ENCODE results near the gene COQ10A.

The COQ10A gene
- total RNA-seq: 10.6 to 43.4 (median 14.6) reads per million in 3 experiments

GRCh38 chr12:56266693-56267442 lies at the start of gene COQ10A:
COQ10A (plus strand) TSS chr12:56266942; CDS start chr12:56267119, 177 bp downstream.
- DNase-seq: peak; percentile 89

- DNase-seq: no peak
These were observed 46.9 kb upstream of the COQ10A start for GRCh38 chr12:56219840-56220239.

GRCh38 chr12:56220611-56221231 lies 46.0 kb upstream of the COQ10A start:
- no peak for DNase-seq

DNA sequence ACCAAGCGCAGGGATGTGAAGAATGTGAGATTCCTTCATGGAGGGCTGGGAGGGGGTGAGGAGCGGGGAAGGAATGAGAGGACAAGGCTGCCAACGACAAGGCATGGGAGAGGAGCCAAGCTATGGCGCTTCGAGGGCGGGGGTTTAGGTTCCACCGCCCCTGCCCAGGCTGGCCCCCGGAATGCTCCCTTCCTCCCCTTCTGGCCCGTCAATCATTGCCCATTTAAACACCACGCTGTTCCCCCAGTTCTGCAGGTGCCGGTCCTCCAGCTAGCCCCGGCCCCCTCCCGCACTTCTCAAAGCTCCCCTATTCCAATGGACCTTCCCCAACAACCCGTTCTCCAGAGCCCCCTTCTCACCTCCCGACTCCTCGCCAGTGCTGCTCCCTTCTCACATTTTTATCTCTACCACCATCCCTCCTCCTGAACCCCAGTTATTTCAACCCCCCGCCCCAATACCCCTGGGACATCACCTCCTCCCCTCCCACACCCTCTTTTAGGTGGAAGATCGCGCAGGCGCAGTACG lies 45.4 kb upstream of the COQ10A start:
- no peak for DNase-seq

DNA sequence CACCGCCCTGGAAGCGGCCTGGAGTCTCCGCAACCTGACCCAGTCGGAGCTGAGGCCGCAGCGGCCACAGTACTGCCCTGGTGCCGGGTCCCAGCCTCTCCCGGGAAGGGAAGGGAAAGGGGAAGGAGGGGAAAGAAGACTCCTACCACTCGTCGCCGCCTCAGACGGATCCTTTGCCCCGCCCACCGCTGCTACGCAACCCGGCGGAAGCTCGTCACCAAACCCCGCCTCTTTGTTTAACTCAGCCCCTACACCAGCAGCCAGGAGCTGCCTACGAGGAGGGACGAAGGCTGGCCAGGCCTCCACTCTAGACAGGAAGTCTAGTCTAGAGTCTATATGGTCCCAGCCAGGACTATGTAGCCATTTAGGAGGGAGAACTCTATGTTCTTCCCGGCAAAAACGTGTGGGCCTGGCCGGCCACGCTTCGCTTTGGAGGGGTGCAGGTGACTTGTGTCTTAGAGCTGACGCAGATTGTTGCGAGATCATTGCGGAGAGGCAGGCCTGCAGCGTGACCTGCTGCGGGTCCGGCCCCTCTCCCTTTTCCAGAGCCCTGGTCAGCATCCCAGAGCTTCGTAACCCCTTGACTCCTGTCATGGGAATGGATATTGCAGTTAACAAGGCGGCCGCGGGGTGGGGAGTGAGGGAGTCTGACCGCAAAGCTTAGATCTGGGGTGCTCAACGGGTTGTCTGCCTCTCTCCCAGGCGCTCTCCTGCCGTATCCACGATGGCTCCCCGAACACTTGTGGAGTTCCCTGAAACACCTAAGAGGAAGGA lies 44.8 kb upstream of the COQ10A start, which contains the start of gene RNF41:
TSS of gene RNF41 (minus strand) at position 166 of the 774 bp plus-strand sequence. CDS start 7,875 bp downstream, outside the sequence.
- DNase-seq: peak; percentile 92

GRCh38 chr12:56222531-56222895 lies 44.2 kb upstream of the COQ10A start:
- DNase-seq: no peak

DNA sequence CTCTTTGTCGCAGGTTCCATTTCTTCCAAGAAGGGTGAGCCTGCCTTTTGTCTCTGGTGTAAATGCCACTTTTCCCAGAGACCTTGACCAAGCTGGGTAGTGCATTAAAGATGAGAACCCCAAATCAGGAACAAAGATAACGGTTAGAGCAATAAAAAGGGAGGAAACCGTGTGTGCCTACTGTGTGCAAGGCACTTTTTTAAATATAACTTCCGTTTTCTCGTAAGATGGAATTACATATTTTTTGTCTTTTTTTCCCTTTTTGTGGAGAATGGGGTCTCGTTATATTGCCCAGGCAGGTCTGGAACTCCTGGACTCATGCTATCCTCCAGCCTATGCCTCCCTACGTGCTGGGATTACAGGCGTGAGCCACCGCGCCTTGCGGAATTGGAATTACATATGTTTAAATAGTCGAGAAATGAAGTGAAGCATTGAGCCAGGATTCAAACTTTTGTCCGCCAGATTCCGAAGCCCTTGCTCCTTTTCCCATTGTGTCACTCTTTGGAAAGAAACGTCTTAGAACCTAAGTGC lies 43.1 kb upstream of the COQ10A start:
- DNase-seq: peak; percentile 6

DNA sequence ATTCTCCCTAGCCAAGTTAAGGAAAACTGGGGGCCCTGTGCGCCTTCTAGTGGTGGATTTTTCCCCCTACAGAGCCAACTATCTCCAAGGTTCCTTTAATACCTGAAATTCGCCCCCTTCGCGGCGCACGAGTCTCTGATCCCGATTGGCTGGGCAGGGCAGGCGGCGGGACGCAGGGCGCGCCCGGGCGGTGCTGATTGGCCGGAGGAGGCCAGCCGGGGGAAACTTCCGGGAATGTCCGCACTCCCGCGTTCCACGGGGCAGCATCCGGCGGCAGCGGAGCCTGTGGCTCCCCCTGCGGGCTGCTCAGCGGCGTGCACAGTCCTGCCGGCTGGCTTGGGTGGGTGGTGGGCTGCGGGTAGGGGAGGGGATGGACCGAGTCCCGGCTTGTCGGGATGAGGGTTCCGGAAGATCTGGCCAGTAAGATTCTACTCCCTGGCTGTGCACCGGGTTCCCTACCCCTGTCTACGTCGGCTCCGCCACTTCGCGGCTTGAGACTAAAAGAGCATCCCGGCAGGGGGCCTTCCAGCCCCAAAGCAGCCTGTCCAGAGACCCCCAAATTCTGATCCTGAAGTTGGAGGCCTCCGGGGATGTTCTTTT lies 42.5 kb upstream of the COQ10A start, which contains the start of gene NABP2:
TSS of gene NABP2 (plus strand) at position 241 of the 600 bp plus-strand sequence. CDS start 515 bp downstream, outside the sequence.
- peak; percentile 89 for DNase-seq

- DNase-seq: no peak
These were observed 41.8 kb upstream of the COQ10A start for GRCh38 chr12:56224954-56225353.

DNA sequence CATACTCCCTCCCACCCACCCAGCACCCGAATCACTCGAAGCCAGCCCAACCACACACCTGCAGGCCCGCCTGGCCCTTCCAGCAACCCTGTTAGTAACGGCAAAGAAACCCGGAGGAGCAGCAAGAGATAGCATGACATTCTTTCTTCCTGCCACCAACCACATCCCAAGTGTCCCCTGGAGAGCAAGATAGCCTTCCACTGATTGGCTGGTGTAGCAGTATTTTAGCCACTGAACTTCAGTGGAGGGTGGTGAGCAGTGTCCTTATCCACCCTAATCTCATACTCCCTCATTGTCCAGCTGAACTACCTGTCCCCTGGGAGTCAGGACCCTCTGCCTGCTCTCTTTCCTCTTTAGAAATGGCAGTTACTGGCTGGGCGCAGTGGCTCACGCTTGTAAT lies 37.7 kb upstream of the COQ10A start:
- DNase-seq: no peak

DNA sequence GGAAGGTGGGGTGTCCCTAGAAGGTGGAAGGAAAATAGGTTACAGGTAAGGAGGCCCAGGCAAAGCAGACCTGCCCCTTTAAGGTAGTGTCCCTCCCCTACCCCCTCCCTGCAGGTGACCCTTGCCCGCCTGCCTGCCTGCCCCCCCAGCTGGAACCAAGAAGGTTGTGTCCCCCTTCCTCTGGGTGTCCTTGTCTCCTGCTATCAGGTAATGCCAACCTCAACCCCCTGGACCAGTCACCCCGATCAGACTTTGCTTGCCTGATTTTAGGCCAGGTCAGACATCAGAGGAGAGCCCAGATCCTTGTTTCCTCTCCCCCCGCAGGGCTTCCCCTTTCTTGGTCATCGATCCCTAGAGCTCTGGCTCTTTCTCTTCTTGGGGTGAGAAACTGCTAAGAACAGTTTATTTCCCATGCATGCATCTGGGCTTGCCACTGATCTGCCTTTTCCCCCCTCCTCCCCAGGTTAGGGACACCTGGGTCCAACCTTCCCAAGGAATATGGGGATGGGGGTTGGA lies 36.8 kb upstream of the COQ10A start, which contains the start of gene SLC39A5:
TSS of gene SLC39A5 (plus strand) at position 136 of the 516 bp plus-strand sequence. CDS start 1,224 bp downstream, outside the sequence.
- DNase-seq: no peak

- DNase-seq: no peak
These were observed 36.1 kb upstream of the COQ10A start for GRCh38 chr12:56230432-56231183.

GRCh38 chr12:56231184-56231582 lies 35.6 kb upstream of the COQ10A start:
- no peak for DNase-seq

GRCh38 chr12:56234746-56235436 lies 31.9 kb upstream of the COQ10A start:
- no peak for DNase-seq

DNA sequence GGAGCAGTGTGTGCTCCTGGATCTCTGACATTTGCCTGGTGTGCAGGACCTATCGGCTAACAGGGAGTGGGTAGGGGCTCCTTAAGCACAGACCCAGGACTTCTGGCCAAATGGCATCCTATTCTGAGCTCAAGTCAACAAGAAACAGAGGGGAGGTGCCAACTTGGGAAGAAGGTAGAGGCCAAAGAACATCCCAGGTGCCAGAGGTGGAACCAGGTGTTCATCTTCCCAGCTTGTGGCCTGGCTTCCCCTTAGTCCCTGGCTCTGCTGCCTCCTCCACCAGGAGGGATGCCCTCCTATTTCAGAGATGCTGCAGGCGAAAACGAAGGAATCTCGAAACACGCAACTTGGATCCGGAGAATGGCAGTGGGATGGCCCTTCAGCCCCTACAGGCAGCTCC lies 30.7 kb upstream of the COQ10A start:
- no peak for DNase-seq

DNA sequence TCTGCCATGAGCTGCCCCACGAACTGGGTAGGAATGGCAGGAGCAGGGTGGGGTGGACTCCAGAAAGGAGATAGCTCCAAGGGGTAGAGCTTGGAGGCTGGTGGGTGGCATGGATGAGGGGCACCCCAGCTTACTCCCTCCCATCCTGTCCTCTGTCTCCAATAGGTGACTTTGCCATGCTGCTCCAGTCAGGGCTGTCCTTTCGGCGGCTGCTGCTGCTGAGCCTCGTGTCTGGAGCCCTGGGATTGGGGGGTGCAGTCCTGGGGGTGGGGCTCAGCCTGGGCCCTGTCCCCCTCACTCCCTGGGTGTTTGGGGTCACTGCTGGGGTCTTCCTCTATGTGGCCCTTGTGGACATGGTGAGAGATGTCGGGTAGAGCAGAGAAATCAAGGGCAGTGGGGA lies 29.8 kb upstream of the COQ10A start:
- no peak for DNase-seq

DNA sequence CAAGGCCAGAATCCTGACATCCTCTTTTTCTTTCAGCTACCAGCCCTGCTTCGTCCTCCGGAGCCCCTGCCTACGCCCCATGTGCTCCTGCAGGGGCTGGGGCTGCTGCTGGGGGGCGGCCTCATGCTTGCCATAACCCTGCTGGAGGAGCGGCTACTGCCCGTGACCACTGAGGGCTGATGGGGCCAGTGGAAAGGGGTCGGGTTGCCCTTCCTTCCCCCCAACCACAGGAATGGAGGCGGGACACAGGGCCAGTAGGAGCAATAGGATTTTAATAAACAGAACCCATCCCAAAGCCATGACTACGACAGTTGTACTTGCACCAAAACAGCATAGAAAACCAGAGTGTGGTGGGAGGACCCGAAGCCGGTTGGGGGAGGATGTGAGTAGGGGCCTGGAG lies 29.2 kb upstream of the COQ10A start:
- no peak for DNase-seq

DNA sequence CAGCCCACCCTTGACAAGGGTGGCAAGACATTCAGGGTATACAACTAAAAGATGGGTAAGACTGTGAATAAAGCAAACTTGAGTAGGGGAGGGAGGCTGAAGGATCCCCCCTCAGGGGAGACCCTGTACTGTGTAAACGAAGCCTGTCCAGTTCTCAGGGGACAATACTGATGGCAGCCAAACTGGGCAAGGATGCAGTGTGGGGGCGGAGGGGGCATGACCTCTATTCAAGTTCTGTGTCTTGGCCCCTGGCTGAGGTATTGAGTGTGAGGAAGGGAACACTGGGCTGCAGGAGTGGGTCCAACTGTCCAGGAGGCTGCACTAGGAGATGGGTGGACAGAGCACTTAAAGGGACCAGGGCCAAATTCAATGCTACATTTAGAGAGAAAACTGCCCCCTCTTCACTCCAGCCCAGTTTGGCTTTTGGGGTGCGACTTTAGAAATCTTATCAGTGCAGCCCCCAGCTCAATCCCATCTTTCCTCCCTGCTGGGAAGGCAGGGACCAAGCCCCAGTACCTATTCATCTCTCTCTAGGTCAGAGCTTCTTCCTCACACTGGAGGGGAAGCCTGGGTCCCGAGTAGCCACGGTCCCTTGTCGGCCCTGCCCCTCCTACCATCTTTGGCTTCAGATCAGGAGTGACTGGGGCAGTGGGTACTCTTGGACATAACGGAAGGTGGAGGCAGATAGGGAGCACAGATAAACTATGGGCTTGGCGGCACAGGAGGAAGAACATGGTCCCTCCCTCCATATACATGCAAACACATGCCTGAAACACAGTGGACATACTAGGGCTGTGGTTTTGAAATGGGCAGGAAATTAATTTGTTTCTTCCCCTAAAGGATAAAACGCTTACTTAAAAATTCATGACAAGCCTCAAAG lies 25.1 kb upstream of the COQ10A start:
- no peak for DNase-seq

DNA sequence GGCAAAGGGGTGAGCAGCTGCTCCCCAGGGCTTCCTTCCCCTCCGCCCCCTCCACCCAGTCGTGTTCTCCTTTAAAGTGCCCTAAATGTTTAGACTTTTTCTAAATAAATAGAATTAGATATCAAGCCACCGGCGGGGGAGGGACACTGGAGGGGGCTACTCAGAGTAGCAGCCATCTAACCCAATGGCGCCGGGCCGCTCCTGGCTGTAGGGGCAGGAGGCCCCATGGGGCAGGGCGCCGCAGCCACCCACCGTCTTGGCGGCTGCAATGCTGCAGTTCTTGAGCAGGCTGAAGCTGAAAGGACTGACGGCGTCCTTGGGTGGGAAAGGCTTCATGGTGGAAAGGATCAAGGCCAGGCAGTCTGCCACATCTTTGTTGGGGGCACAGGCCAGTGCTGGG lies 23.8 kb upstream of the COQ10A start:
- no peak for DNase-seq
